Inflammatory macrophage treated with lipopolysaccharide for 4 hours (primary cell): ENCODE measurements around the gene SLC9A3.
"Not testable (repeated sequence)": the region's sequence is repeated elsewhere in the genome, so short reads cannot be mapped to it uniquely, and the experiment has no call there.

ENCODE experiments used
- DNase-seq: peaks from one replicate; pipeline ENCODE4 v3.0.0-alpha.2; 2020

The SLC9A3 gene

GRCh38 chr5:486597-486996 lies 37.7 kb downstream of the SLC9A3 start:
- DNase-seq: not testable (repeated sequence)

DNA sequence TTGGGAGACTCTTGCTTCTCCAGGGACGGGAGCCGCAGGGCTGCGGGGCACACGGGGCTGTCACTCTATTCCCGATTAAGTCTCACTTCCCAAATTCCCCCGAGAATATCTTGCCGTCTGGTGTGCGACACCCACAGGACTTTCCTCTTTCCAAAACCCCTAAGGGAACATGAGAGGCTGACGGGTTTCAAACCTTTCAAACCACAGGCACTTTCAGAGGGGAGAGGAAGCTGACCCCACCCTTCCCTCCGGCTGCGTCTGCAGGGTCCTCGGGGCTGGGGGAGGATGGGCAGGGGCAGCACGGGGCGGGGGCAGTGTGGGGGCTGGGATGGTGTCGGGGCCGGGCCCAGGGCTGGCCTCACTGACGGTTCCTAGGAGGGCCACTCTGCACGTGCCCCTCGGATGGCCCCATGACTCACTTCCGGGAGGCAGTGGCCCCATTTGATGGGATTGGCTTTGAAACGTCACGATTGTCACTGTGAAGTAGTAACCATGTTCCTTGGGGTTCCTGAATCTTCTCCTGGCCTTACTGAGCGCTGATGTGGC lies 38.2 kb downstream of the SLC9A3 start:
- DNase-seq: peak; percentile 60

DNA sequence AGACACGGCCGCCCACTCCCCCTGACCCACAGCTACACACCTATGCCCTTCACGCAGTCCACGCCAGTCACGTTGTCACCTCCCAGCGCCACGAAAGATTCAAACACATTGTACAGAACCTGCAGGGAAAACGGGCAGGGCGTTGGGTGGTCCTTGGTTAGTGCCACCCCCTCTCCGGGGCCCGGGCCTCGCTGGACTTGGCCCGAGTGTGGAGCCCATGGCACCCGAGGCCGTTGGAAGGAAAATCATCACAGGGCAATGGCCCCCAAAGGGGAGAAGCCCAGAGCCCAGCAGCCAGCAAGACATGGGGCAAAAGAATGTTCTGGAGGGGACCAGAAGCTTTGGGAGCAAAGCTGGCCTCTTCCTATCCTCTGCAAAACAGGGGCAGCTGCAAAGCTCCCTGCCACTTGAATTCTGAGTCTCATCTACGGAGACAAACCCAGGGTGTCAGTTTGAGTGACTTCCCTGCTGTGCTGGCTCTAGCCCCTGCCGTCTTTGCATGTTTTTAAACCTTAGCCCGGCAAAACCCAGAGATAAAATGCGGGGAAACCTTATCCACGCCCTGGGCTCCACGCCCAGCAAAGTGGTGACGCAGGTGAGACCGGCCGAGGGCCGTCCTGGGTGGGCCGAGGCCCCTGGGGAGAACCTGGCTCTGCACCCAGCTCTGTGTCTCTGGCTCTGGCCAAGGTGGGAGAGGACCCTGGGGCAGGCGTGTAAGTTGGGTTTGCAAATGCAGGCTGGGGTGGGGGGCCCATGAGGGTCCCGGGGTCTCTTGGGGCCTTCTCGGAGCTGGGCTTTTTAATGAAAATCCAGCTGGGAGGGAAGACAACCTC lies 38.9 kb downstream of the SLC9A3 start:
- no peak for DNase-seq

GRCh38 chr5:484556-484955 lies 39.7 kb downstream of the SLC9A3 start:
- DNase-seq: no peak

- peak; percentile 11 for DNase-seq
Observed at GRCh38 chr5:483434-484140, 40.7 kb downstream of the SLC9A3 start.

GRCh38 chr5:483011-483410 lies 41.2 kb downstream of the SLC9A3 start:
- DNase-seq: no peak

DNA sequence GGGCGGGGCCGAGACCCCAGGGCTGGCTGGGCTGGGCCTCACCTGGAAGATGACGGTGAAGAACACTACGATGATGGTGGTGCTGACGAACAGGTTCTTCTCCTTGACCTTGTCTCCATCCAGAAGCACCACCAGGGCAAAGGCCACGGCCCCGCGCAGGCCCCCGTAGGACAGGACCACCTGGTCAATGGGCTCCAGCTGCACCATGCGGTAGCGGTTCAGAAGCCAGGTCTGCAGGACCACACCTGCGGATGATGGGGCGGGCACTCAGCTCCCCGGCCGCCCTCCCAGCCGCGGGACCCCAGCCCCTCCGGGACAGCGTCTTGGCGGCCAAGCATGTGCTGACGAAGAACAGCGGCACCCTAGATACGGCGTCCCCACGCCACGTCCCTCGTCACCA lies 41.7 kb downstream of the SLC9A3 start:
- no peak for DNase-seq

DNA sequence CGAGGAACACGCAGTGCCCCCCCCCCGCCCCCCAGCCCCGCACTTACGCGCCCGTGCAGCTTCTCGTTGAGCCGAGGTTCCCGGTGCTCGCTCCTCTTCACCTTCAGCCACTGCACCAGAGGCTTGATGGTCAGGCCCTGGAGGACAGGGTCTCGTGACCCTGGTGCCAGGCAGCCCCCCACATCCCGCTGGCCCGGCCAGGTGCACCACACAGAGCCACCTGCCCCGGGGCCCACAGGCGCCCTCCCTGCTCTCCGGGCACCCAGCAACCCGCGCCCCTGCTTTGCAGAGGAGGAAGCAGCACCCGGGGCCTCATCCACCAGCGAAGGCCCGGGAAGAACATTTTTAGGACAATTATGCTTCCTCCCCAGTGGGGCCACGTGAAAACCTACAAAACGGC lies 42.2 kb downstream of the SLC9A3 start:
- DNase-seq: no peak

GRCh38 chr5:481347-481746 lies 42.9 kb downstream of the SLC9A3 start:
- no peak for DNase-seq

GRCh38 chr5:479566-480319 lies 44.5 kb downstream of the SLC9A3 start:
- DNase-seq: no peak

DNA sequence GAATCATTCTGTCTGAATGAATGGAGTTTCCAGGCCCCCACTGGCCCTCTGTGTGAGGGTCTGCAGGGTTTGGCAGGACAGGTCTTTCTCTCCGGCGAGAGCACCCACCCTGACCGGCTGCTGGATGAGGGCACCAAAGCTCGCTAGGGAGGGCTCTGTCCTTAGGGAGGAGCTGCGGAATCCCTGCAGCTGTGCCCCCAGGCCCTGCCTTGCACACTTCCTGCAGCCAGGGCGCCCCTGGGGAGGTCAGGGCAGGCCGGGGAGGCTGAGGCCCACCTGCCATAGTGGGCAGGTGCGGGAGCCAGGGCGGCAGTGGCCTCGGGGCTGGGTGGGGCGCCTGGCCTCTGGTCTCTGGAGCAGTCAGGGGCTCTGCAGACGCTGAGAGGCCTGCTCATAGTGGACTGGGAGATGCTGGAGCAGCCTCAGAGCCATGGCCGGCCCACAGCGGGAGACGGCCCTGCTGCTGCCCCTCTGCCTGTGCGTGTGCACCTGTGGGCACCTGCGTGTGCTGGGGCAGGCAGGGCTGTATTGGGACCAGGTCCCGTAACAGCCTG lies 45.2 kb downstream of the SLC9A3 start:
- DNase-seq: no peak

DNA sequence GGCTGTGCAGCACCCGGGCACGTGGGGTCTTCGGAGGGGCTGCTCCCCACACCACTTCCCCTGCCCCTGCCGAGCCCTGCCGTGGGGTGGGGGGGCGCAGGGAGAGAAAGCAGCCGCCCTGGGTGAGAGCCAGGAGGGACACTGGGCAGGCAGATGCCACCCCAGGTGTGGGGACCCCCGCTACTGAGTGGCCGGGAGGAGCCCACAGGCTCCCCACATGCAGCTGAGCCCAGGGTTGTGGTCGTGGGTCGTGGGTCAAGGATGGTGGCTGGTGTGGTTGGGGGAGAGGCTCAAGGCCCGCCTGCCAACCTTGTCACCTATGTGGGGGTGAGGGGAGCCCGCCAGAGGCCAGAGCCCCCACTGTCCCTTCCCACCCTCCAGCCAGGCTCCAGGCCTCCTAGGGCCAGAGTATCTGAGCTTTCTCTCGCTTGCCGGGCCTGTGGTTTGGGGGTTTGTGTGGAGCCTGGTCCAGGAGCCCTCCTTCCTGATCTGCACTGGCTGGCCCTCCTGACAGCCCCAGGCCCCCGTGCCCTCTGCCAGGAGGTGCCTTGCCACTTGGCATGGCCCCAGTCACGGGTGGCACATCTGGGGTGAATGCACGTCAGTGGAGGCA lies 45.8 kb downstream of the SLC9A3 start:
- no peak for DNase-seq

- no peak for DNase-seq
Observed at GRCh38 chr5:477871-478270, 46.4 kb downstream of the SLC9A3 start.

- no peak for DNase-seq
Observed at GRCh38 chr5:477247-477646, 47.0 kb downstream of the SLC9A3 start.

DNA sequence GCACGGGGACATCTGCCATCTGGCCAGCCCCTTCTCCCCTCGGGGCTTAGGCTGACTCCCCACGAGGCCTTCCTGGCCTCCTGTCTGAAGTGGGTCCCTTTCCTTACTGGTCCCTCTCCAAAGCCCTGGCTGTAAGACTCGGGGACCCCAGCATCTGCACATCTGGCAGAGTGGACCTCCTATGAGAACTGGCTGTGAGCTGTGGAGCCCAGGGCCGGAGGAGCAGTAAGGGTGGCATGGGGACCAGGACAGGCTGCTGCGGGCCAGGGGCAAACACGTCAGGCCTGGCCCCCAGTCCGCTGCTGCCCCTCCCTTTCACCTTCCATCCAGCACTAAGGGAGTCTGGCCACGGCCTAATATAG lies 47.5 kb downstream of the SLC9A3 start:
- no peak for DNase-seq

GRCh38 chr5:476102-476813 lies 48.0 kb downstream of the SLC9A3 start:
- DNase-seq: no peak

- DNase-seq: no peak
Observed at GRCh38 chr5:475704-476101, 48.5 kb downstream of the SLC9A3 start.

DNA sequence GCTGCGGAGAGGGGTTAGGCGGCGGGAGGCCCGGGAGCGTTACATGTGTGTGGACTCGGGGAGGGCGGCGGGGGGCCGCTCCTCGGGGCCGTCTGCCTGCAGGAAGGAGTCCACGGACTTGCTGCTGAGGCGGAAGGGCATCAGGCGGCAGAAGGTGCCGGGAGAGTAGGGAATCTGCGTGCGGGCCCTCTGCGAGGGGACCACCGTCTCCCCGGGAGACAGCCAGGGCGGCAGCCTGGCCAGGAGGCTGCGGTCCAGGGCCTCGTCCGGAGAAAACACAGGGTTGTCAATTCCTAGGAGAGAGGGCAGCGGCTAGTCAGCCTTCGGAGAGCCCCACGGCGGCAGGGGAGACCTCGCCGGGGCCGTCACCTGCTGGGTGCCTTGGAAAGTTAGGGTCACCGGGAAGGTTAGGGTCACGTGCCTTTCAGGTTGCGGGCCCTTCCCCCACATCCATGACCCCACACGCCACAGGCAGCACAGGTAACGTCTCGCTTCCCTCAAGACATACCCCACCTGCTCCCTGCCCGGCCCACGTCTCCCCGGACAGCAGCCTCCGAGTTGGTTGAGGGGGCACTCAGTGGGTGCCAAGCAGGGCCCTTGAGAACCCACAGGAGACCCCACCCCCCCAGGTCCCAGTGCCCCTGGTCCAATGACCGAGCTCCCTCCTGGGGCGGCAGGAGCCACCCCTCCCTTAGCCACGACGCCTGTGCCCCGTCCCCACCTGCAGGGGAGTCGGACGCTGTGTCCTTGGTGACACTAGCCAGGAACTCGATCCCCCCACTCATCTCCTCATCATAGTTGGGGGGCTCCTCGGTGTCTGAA lies 49.2 kb downstream of the SLC9A3 start:
- DNase-seq: no peak

DNA sequence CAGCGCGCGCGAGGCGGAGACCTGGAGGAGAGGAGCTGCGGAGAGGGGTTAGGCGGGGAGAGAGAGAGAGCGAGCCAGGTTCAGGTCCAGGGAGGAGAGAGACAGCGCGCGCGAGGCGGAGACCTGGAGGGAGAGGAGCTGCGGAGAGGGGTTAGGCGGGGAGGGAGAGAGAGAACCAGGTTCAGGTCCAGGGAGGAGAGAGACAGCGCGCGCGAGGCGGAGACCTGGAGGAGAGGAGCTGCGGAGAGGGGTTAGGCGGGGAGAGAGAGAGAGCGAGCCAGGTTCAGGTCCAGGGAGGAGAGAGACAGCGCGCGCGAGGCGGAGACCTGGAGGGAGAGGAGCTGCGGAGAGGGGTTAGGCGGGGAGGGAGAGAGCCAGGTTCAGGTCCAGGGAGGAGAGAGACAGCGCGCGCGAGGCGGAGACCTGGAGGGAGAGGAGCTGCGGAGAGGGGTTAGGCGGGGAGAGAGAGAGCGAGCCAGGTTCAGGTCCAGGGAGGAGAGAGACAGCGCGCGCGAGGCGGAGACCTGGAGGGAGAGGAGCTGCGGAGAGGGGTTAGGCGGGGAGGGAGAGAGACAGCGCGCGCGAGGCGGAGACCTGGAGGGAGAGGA lies 49.9 kb downstream of the SLC9A3 start:
- not testable (repeated sequence) for DNase-seq

DNA sequence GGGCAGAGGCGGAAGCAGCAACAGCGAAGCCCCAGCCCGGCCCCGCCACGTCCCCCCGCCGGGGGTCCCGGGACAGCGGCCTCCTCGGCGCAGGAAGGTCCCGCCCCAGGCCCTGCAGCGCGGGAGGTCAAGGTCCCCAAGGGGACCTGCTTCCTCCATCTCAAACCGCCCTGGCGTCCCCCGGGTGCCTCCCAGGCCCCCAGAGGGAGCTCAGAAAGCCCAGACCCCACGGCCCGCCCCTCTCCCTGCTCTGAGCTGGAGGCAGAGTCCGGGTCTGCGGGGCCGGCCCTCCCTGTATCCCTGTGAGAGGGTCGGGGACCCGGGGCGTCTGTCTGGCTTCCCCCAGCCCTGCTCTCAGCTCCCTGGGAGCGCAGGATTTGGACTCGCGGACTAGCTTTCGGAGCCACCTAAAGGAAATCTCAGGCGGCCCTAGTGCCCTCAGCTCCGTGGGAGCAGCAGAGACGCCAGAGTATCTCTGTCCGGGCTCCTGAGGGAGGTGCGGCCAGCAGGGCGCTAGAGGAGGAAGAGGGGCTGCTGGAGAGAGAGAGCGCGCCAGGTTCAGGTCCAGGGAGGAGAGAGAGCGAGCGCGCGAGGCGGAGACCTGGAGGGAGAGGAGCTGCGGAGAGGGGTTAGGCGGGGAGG lies 50.6 kb downstream of the SLC9A3 start:
- DNase-seq: peak; percentile 9
